ENCODE data around the gene TESPA1.

DNA sequence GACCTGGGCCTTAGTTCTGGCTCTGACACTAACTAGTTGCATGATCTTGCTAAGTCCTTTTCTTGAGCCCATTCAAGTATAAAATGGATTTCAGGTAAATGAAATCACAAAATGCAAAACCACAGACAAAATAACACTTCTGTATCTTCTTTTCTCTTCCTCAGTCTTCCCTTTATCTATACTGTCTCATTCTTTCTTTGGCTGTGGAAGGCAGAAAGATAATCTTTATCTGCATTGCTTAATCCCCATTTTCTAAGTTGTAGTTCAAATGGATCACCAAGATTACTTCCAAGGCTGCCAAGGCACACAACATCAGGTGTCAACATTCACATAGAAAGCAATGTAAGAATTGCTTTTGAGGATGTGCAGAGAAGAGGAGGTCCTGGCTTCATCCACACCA, 30.3 kb downstream of the TESPA1 start:
- TF ChIP-seq, protein P1, sequence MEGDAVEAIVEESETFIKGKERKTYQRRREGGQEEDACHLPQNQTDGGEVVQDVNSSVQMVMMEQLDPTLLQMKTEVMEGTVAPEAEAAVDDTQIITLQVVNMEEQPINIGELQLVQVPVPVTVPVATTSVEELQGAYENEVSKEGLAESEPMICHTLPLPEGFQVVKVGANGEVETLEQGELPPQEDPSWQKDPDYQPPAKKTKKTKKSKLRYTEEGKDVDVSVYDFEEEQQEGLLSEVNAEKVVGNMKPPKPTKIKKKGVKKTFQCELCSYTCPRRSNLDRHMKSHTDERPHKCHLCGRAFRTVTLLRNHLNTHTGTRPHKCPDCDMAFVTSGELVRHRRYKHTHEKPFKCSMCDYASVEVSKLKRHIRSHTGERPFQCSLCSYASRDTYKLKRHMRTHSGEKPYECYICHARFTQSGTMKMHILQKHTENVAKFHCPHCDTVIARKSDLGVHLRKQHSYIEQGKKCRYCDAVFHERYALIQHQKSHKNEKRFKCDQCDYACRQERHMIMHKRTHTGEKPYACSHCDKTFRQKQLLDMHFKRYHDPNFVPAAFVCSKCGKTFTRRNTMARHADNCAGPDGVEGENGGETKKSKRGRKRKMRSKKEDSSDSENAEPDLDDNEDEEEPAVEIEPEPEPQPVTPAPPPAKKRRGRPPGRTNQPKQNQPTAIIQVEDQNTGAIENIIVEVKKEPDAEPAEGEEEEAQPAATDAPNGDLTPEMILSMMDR (IDR thresholded peaks at IDR 0.05), result no peak
- no peak for TF ChIP-seq POLR2A (IDR thresholded peaks at IDR 0.05)

Data from uterus (tissue), 2 donors.